ENCODE results near the gene COL4A2.

GRCh38 chr13:110554946-110555345 is 247.9 kb downstream of the COL4A2 start:
- TF ChIP-seq POLR2AphosphoS5 (IDR thresholded peaks at IDR 0.05; ENCODE audit: low read depth, low read length), result no peak
- no peak for TF ChIP-seq TAF1 (IDR thresholded peaks at IDR 0.05; ENCODE audit: borderline replicate concordance, low read depth, low read length)
- TF ChIP-seq POLR2A (IDR thresholded peaks at IDR 0.05; ENCODE audit: low read depth, low read length), result no peak
